ENCODE measurements around the gene ABCC6. TPM values are rescaled to one million over a fixed set of nuclear protein-coding genes. Genes with fewer than 3 reads are reported as not detected.
A peak's percentile ranks its signal among the peaks of the same experiment; 100 is the strongest.

The ABCC6 gene
- total and polyA plus RNA-seq, 12 donors = 0.17 to 3.8 (median 1.0) TPM

DNA sequence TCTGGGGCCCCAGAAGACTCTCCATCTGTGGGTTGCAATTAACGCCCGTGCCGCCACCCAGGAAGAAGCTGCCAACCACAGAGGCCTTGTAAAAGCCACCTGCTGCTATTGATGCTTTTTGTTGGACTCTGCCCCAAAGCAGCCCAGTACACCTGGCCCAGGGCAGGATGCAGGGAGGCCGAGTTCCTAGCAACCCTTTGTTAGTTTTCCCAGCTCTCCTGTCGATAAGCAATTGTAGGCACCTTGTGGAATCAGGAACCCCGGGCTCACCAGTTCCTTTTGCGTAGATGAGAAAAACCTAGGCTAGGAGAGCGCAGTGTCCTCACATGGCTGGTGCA is 103.3 kb downstream of the ABCC6 start:
- H3K4me3 ChIP-seq = no peak overlapping the region
- intact Hi-C loops (cut with DNase I) = loop anchor here in 4 of 10 donors (5.0 kb wide), 3 partner anchors 168 to 363 kb away; no protein-coding TSS in a partner anchor
- H3K36me3 ChIP-seq = peaks cover 0 to 87% (median 45%) of the 10 kb centered on the region in 9 donors
- 72 to 81% methylated on average over 8 of the region's 8 CpGs for WGBS, 2 donors
- TF ChIP-seq, protein P1, sequence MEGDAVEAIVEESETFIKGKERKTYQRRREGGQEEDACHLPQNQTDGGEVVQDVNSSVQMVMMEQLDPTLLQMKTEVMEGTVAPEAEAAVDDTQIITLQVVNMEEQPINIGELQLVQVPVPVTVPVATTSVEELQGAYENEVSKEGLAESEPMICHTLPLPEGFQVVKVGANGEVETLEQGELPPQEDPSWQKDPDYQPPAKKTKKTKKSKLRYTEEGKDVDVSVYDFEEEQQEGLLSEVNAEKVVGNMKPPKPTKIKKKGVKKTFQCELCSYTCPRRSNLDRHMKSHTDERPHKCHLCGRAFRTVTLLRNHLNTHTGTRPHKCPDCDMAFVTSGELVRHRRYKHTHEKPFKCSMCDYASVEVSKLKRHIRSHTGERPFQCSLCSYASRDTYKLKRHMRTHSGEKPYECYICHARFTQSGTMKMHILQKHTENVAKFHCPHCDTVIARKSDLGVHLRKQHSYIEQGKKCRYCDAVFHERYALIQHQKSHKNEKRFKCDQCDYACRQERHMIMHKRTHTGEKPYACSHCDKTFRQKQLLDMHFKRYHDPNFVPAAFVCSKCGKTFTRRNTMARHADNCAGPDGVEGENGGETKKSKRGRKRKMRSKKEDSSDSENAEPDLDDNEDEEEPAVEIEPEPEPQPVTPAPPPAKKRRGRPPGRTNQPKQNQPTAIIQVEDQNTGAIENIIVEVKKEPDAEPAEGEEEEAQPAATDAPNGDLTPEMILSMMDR (IDR thresholded peaks at IDR 0.05) = no peak
- ATAC-seq (no peak), DNase-seq (no peak)
- peaks cover 0 to 14% (median 10%) of the 10 kb centered on the region in 9 donors for H3K4me1 ChIP-seq
- H3K27ac ChIP-seq = peak overlapping the region in 6 of 10 donors; percentile 2 to 35 (median 18)
- H3K27me3 ChIP-seq = no peaks in the 10 kb centered on the region
- H3K9me3 ChIP-seq = peaks cover 0 to 29% (median 12%) of the 10 kb centered on the region in 11 donors

DNA sequence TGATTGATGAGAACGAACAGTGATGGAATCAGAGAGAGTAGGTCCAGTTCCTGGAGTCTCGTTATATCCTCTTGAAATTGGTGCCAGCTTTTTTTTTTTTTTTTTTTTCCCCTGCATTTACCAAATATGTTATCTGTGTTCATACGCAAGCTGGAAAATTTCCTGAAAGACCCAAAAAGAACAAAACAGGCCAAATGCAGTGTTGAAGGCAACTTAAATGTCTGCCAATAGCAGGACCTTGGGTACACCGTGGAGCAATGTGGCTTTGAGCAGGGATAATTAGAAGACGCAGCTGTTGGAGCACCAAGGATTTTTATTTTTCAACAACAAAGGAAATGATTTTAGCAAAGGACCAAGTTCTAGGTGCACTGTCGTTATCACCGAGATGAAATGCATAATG is 105.0 kb downstream of the ABCC6 start:
- Histone ChIP-seq H3K27me3 (no peaks in the 10 kb centered on the region), H3K9me3 (peaks cover 0 to 22% (median 6%) of the 10 kb centered on the region in 11 donors), H3K36me3 (peaks cover 0 to 89% (median 44%) of the 10 kb centered on the region in 9 donors), H3K4me1 (peaks cover 0 to 14% (median 10%) of the 10 kb centered on the region in 9 donors), H3K4me3 (no peak overlapping the region), H3K27ac (no peak overlapping the region)
- WGBS, 2 donors = 96 to 98% methylated on average over 7 of the region's 7 CpGs
- intact Hi-C loops (cut with DNase I) = no loop called here
- ATAC-seq = no peak
- TF ChIP-seq, protein P1 (IDR thresholded peaks at IDR 0.05) = no peak
- DNase-seq = no peak

DNA sequence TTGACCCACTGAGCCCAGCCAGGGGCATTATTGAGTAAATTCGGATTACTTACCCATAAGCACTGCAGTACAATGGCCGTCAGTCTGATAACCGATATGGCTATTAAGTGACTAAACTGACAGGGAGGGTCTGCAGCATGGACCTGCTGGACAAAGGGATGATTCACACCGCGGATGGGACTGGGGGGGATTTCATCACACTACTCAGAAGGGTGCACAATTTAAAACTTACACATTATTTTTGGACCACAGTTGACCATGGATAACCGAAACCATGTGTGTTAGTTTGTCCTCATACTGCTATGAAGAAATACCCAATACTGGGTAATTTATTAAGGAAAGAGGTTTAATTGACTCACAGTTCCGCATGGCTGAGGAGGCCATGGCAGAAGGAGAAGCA is 106.5 kb downstream of the ABCC6 start:
- TF ChIP-seq, protein P1 (IDR thresholded peaks at IDR 0.05) = no peak
- peaks cover 0 to 14% (median 10%) of the 10 kb centered on the region in 9 donors for H3K4me1 ChIP-seq
- 97 to 98% methylated on average over 7 of the region's 7 CpGs for WGBS, 2 donors
- ATAC-seq (no peak), DNase-seq (no peak)
- no peaks in the 10 kb centered on the region for H3K27me3 ChIP-seq
- intact Hi-C loops (cut with DNase I) = no loop called here
- H3K36me3 ChIP-seq = peaks cover 0 to 89% (median 51%) of the 10 kb centered on the region in 9 donors
- H3K27ac ChIP-seq = no peak overlapping the region
- H3K9me3 ChIP-seq = peaks cover 0 to 22% (median 6%) of the 10 kb centered on the region in 11 donors
- H3K4me3 ChIP-seq = no peak overlapping the region

DNA sequence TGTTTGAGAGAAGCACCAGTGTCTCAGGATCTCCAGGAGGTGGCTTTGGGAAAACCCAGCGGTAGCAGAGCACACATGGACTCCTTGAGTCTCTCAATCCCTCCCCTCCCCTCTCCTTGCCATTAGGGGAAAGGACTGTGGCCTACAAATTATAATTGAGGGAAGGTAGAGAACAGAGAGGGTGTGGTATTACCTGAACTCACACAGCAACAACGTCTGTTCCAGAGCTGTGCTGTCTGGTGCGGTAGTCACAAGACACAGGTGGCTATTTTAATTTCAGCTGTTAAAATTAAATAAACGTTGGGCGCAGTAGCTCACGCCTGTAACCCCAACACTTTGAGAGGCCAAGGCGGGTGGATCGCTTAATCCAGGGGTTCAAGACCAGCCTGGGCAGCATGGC is 110.2 kb downstream of the ABCC6 start:
- no peak overlapping the region for H3K4me3 ChIP-seq
- peaks cover 0 to 15% (median 3%) of the 10 kb centered on the region in 11 donors for H3K9me3 ChIP-seq
- peaks cover 0 to 100% (median 47%) of the 10 kb centered on the region in 9 donors for H3K36me3 ChIP-seq
- DNase-seq (no peak), ATAC-seq (no peak)
- WGBS, 2 donors = 93 to 97% methylated on average over 8 of the region's 8 CpGs
- H3K27ac ChIP-seq = no peak overlapping the region
- H3K27me3 ChIP-seq = no peaks in the 10 kb centered on the region
- intact Hi-C loops (cut with DNase I) = no loop called here
- H3K4me1 ChIP-seq = no peaks in the 10 kb centered on the region
- TF ChIP-seq, protein P1 (IDR thresholded peaks at IDR 0.05) = no peak
